Measurements from ENCODE around the gene SCGB1C2.

DNA sequence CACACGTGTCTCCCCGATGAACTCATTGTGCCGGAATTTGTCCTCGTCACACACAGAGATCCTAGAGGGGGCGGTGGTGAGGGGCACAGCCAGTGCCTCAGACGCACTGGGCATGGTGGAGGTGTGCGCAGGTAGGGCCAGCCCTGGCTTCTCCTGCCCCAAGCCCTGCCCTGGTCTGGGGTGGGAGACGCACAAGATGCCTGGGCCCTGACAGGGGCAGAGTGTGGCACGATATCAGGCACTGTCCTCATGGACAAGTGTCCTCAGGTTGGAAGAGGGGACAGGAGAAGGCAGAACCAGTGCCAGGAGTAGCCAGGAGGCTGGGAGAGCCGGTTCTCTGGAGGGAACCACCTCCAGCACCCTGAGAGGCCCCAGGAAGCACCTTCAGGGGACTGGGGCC, 24.1 kb downstream of the SCGB1C2 start:
- TF ChIP-seq ELF4 (IDR thresholded peaks at IDR 0.05) (no peak), ZNF384 (IDR thresholded peaks at IDR 0.05) (no peak), TARDBP (IDR thresholded peaks at IDR 0.05) (no peak), CTBP1 (IDR thresholded peaks at IDR 0.05; ENCODE audit: borderline replicate concordance) (no peak), FOXM1 (IDR thresholded peaks at IDR 0.05; ENCODE audit: borderline replicate concordance) (no peak), BHLHE40 (IDR thresholded peaks at IDR 0.05; ENCODE audit: borderline replicate concordance) (no peak)

All from HEK293T (cell line).